Muscle layer of duodenum (tissue), 2 donors: ENCODE data around the gene RFX1.
A peak's percentile ranks its signal among the peaks of the same experiment; 100 is the strongest.
"Not testable (repeated sequence)": the region's sequence is repeated elsewhere in the genome, so short reads cannot be mapped to it uniquely, and the experiment has no call there.

ENCODE experiments used
- H3K27ac ChIP-seq: one replicate; pipeline ENCODE4 v1.7.0; 2013; ENCODE audit warnings: mild to moderate bottlenecking, low read length
- H3K27me3 ChIP-seq: one replicate; pipeline ENCODE4 v1.7.0; 2013; ENCODE audit warnings: low read depth, mild to moderate bottlenecking, control low read depth, low read length
- H3K36me3 ChIP-seq, 2 donors: one replicate each; pipeline ENCODE4 v1.7.0; 2013; ENCODE audit warnings: low read length in 2 of 2, control low read depth in 1 of 2, mild to moderate bottlenecking in 1 of 2; ENCODE audit not compliant: insufficient read depth in 2 of 2, control insufficient read depth in 1 of 2
- H3K4me1 ChIP-seq, 2 donors: one replicate each; pipeline ENCODE4 v1.7.0; 2013; ENCODE audit warnings: low read length in 2 of 2, mild to moderate bottlenecking in 2 of 2, control low read depth in 1 of 2, moderate library complexity in 1 of 2; ENCODE audit not compliant: insufficient read depth in 2 of 2, control insufficient read depth in 1 of 2
- H3K4me3 ChIP-seq, 2 donors: one replicate each; pipeline ENCODE4 v1.7.0; 2013; ENCODE audit warnings: low read length in 2 of 2, low read depth in 1 of 2, mild to moderate bottlenecking in 1 of 2
- H3K9me3 ChIP-seq, 2 donors: one replicate each; pipeline ENCODE4 v1.7.0; 2013; ENCODE audit warnings: low read length in 2 of 2, control low read depth in 1 of 2, mild to moderate bottlenecking in 1 of 2; ENCODE audit not compliant: control insufficient read depth in 1 of 2
- donor health status: healthy.

The RFX1 gene

DNA sequence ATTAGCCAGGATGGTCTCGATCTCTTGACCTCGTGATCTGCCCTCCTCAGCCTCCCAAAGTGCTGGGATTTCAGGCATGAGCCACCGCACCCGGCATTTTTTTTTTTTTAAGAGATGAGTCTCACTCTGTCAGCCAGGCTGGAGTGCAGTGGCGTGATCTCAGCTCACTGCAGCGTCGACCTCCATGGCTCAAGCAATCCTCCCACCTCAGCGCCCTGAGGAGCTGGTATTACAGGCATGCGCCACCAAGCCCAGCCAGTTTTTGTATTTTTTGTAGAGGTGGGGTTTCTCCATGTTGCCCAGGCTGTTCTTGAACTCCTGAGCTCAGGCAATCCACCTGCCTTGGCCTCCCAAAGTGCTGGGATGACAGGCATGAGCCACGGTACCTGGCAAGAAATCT lies 41.7 kb upstream of the RFX1 start:
- not testable (repeated sequence) for H3K4me3 ChIP-seq, H3K27me3 ChIP-seq, H3K9me3 ChIP-seq, H3K27ac ChIP-seq, H3K36me3 ChIP-seq, H3K4me1 ChIP-seq

DNA sequence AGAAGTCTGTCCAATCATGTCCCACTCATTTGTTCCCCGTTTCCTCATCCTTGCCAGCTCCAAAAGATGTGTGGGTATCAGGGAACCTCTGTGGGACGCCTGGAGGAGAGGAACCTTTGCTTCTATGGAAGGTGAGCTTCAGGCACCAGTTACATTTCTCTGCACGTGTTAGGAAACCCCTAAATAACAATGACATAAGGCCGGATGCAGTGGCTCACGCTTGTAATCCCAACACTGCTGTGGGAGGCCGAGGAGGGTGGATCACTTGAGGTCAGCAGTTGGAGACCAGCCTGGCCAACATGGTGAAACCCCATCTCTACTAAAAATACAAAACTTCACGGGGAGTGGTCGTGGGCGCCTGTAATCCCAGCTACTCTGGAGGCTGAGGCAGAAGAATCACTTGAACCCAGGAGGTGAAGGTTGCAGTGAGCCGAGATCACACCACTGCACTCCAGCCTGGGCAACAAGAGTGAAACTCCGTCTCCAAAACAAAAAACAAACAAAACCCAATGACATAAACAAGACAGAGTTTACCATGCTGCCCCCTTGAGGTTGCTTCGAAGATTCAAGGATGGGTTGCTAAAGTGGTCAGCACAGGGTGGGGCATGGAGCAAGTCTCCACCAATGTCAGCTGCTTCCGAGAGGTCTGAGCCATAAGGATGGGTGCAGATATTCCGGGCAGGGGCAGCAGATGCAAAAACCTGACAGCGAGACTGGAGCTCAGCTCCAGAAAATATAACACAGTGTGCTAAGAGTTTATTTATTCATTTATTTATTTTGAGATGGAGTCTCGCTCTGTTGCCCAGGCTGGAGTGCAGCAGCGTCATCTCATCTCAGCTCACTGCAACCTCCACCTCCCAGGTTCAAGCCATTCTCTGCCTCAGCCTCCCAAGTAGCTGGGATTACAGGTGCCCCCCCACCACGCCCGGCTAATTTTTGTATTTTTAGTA lies 36.8 kb upstream of the RFX1 start:
- H3K4me1 ChIP-seq, H3K9me3 ChIP-seq, H3K27ac ChIP-seq, H3K27me3 ChIP-seq, H3K4me3 ChIP-seq, H3K36me3 ChIP-seq: not testable (repeated sequence)

DNA sequence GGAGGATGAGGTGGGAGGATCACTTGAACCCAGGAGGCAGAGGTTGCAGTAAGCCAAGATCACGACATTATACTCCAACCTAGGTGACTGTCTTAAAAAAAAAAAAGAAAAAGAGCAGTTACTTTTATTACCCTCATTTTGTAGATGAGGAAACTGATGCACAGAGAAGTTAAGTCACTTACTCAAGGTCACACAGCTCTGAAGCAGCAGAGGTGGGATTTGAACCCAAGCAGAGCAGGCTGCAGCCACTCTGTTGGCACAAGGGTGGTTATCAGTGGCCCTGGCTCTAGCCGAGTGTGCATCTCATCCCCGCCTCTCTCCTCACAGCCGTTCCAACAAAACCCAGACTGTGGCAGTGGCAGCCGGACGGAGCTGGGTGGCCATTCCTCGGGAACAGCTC lies 33.1 kb upstream of the RFX1 start:
- Histone ChIP-seq H3K36me3 (no peaks in the 10 kb centered on the region), H3K27me3 (no peaks in the 10 kb centered on the region), H3K4me3 (no peak overlapping the region), H3K9me3 (no peaks in the 10 kb centered on the region), H3K27ac (no peak overlapping the region), H3K4me1 (no peaks in the 10 kb centered on the region)

DNA sequence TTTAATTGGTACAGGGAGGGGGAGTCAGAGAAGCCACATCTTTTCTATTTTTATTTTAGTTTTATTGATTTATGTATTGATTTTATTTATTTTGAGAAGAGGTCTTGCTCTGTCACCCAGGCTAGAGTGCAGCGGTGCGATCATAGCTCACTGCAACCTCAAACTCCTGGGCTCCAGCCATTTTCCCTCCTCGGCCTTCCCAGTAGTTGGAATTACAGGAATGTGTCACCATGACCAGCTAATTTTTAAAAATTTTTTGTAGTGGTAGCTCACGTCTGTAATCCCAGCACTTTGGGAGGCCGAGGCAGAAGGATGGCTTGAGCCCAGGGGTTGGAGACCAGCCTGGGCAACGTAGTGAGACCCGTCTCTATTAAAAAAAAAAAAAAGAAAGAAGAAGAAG lies 29.6 kb upstream of the RFX1 start:
- Histone ChIP-seq H3K4me3 (no peak overlapping the region), H3K4me1 (peaks cover 0 to 12% of the 10 kb centered on the region in 2 donors), H3K9me3 (no peaks in the 10 kb centered on the region), H3K27ac (no peak overlapping the region), H3K27me3 (no peaks in the 10 kb centered on the region), H3K36me3 (no peaks in the 10 kb centered on the region)

DNA sequence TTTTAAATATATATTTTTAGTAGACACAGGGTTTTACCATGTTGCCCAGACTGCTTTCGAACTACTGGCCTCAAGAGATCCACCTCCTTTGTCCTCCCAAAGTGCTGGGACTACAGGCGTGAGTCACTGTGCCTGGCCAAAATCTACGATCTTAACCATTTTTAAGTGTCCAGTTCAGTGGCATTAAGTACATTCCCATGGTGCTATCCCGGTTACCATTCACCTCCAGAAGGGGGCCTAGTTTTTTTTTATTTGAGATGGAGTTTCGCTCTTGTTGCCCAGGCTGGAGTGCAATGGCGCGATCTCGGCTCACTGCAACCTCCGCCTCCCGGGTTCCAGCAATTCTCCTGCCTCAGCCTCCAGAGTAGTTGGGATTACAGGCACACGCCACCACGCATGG lies 29.0 kb upstream of the RFX1 start:
- peaks cover 0 to 12% of the 10 kb centered on the region in 2 donors for H3K4me1 ChIP-seq
- not testable (repeated sequence) for H3K36me3 ChIP-seq, H3K27ac ChIP-seq, H3K27me3 ChIP-seq, H3K9me3 ChIP-seq, H3K4me3 ChIP-seq

DNA sequence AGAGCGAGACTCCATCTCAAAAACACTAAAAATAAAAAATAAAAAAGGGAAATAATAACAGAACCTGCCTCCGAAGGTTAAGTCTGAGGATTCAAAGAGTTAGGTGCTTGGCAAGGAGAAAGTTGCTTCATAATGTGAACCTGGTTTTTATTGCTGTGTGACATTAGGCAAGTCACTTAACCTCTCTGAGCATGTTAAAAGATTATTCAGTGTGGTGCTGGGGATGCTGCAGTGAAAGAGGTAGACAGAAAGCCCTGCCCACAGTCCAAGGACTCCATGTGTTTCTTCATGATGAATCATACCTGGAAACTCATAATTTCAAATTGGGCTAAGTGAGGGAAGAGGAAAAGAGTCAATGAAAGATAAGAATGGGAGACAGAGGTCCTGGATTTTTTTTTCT lies 27.8 kb upstream of the RFX1 start:
- peaks cover 4% of the 10 kb centered on the region for H3K27me3 ChIP-seq
- H3K27ac ChIP-seq = no peak overlapping the region
- H3K4me1 ChIP-seq = peaks cover 0 to 12% of the 10 kb centered on the region in 2 donors
- H3K4me3 ChIP-seq = no peak overlapping the region
- H3K36me3 ChIP-seq = no peaks in the 10 kb centered on the region
- H3K9me3 ChIP-seq = no peaks in the 10 kb centered on the region

DNA sequence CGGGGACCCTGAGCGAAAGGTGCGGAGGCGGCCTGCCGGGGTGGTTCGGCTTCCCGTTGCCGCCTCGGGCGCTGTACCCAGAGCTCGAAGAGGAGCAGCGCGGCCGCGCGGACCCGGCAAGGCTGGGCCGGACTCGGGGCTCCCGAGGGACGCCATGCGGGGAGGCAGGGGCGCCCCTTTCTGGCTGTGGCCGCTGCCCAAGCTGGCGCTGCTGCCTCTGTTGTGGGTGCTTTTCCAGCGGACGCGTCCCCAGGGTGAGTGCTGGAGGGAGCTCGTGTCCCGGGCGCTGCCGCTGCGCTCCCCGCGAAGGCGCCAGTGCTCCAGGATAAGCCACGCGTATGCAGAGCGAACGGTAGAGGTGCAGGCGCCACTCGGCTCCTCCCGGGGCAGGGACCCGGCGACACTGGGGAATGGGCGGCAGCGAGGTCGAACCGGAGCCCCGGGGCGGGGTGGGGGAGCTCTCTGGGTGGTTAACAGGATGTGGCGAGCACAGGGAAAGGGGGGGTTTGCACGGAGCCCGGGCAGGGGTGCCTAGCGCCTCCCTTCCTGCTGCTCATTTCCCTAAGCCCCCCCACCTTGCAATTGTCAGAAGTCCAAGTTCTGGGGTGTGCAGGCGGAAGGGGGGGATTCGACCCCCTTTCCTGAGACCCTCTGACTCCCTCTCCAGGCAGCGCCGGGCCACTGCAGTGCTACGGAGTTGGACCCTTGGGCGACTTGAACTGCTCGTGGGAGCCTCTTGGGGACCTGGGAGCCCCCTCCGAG lies 25.8 kb upstream of the RFX1 start, which contains the start of gene IL27RA:
Gene IL27RA, plus strand, starts transcription at position 44 of the 762 bp plus-strand sequence. Its CDS starts 111 bp downstream, at position 155.
- peaks cover 0 to 12% of the 10 kb centered on the region in 2 donors for H3K4me1 ChIP-seq
- peak within 1 kb of the TSS; percentile 57 to 68 for H3K4me3 ChIP-seq
- peaks cover 4% of the 10 kb centered on the region for H3K27me3 ChIP-seq
- no peaks in the 10 kb centered on the region for H3K36me3 ChIP-seq
- H3K9me3 ChIP-seq = no peaks in the 10 kb centered on the region
- H3K27ac ChIP-seq = no peak within 1 kb of the TSS

DNA sequence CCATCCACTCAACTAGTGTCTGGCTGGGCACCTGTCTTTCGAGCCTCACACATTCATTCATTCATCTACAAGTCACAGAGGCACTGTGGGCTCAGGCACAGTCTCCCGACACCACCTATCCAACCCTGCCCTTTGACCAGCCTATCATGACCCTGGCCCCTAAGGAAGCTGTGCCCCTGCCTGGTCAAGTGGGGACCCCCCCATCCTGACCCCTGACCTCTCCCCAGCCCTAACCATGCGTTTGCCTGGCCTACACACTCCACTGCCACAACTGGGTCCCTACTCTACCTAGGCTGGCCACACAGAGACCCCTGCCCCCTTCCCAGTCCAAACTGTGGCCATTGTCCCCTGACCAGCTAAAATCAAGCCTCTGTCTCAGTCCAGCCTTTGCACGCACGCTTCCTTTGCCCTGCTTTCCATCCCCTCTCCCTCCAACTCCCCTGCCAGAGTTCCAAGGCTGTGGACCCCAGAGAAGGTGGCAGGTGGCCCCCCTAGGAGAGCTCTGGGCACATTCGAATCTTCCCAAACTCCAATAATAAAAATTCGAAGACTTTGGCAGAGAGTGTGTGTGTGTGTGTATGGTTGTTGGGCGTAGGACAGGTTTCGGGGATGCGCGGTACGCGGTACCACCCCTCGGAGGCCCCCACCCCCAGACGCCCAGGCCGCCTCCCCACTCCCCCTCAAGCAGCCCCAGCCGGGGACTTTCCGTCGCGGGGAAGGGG lies 25.0 kb upstream of the RFX1 start:
- H3K4me1 ChIP-seq = peaks cover 0 to 12% of the 10 kb centered on the region in 2 donors
- H3K36me3 ChIP-seq = no peaks in the 10 kb centered on the region

DNA sequence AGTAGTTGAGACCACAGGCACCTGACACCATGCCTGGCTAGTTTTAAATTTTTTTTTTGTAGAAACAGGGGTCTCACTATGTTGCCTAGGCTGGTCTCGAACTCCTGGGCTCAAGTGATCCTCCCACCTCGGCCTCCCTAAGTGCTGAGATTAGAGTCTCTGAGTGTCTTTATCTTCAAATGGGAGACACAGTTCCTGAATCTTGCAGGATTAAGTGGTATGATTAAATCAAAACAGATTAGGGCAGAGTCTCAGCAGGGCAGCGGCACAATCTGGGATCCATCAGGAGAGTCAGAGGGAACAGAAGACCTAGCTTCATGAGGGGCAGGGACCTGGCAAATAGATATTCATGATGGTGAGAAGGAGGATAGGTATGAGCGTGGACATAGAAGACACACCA lies 22.8 kb upstream of the RFX1 start:
- no peak overlapping the region for H3K27ac ChIP-seq
- H3K4me1 ChIP-seq = peaks cover 0 to 12% of the 10 kb centered on the region in 2 donors
- H3K27me3 ChIP-seq = peaks cover 4% of the 10 kb centered on the region
- no peak overlapping the region for H3K4me3 ChIP-seq
- no peaks in the 10 kb centered on the region for H3K9me3 ChIP-seq
- no peaks in the 10 kb centered on the region for H3K36me3 ChIP-seq

More for the DNA sequence above, 25.0 kb upstream of the RFX1 start:
- peaks cover 4% of the 10 kb centered on the region for H3K27me3 ChIP-seq
- H3K27ac ChIP-seq = no peak overlapping the region
- no peaks in the 10 kb centered on the region for H3K9me3 ChIP-seq
- H3K4me3 ChIP-seq = peak overlapping the region; percentile 57 to 68

DNA sequence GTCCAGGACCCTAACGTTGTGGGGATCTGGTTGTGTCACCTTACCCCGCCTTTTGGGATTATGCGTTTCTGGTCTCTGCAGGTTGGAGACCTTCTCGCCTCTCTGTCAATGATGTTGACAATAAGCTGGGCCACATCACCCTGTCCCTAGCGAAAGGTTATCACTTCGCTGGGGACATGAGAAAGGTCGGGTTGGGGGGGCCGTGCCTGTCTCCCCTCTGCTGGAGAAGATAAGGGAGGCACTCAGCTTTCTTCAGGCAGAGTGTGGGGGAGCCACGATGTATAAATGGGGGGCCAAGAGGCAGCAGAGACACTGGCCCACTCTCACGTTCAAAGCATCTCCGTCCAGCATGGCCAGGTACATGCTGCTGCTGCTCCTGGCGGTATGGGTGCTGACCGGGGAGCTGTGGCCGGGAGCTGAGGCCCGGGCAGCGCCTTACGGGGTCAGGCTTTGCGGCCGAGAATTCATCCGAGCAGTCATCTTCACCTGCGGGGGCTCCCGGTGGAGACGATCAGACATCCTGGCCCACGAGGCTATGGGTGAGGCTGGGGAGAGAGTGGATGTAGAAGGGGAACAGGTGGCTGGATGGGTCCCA lies 21.8 kb upstream of the RFX1 start, which contains the start of gene RLN3:
Gene RLN3, plus strand, starts transcription at position 293 of the 595 bp plus-strand sequence. Its CDS starts 57 bp downstream, at position 350.
- Histone ChIP-seq H3K4me1 (peaks cover 0 to 12% of the 10 kb centered on the region in 2 donors), H3K4me3 (no peak within 1 kb of the TSS), H3K36me3 (no peaks in the 10 kb centered on the region), H3K27me3 (peaks cover 4% of the 10 kb centered on the region), H3K27ac (no peak within 1 kb of the TSS), H3K9me3 (no peaks in the 10 kb centered on the region)
